Trophoblast cell (in vitro differentiated cells and primary cell): ENCODE measurements around the gene PNPLA6.

ENCODE experiments used
- DNase-seq, 2 donors: peaks; one replicate each; pipeline ENCODE4 v3.0.0-alpha.2; 2016
- H2AFZ ChIP-seq: 2 replicates; pipeline ENCODE4 v1.6.1; 2013; ENCODE audit warnings: low read length, moderate library complexity, mild to moderate bottlenecking; ENCODE audit not compliant: insufficient read depth, poor library complexity
- H2AK5ac ChIP-seq: 2 replicates; pipeline ENCODE4 v1.6.1; 2013; ENCODE audit warnings: mild to moderate bottlenecking, low read length
- H2BK120ac ChIP-seq: 2 replicates; pipeline ENCODE4 v1.6.1; 2013; ENCODE audit warnings: low read length, mild to moderate bottlenecking, moderate library complexity; ENCODE audit not compliant: insufficient read depth, poor library complexity
- H2BK12ac ChIP-seq: 2 replicates; pipeline ENCODE4 v1.6.1; 2013; ENCODE audit warnings: mild to moderate bottlenecking, low read length, moderate library complexity
- H2BK5ac ChIP-seq: 2 replicates; pipeline ENCODE4 v1.6.1; 2013; ENCODE audit warnings: low read length, low read depth, moderate library complexity, mild to moderate bottlenecking; ENCODE audit not compliant: poor library complexity
- H3K14ac ChIP-seq: 2 replicates; pipeline ENCODE4 v1.6.1; 2013; ENCODE audit warnings: mild to moderate bottlenecking, low read length
- H3K18ac ChIP-seq: 2 replicates; pipeline ENCODE4 v1.6.1; 2013; ENCODE audit warnings: mild to moderate bottlenecking, low read length
- H3K23ac ChIP-seq: 2 replicates; pipeline ENCODE4 v1.6.1; 2013; ENCODE audit warnings: low read length
- H3K27ac ChIP-seq: 2 replicates; pipeline ENCODE4 v1.5.1; 2013; ENCODE audit warnings: low read depth, mild to moderate bottlenecking, inconsistent platforms, low read length, moderate library complexity
- H3K27me3 ChIP-seq: 2 replicates; pipeline ENCODE4 v1.6.1; 2013; ENCODE audit warnings: inconsistent platforms, mild to moderate bottlenecking, low read length, moderate library complexity; ENCODE audit not compliant: insufficient read depth
- H3K36me3 ChIP-seq, 2 experiments: 1 replicate in 1 of 2; 2 replicates in 1 of 2; pipeline ENCODE4 v1.6.1; 2013; ENCODE audit warnings: low read length in 2 of 2, mild to moderate bottlenecking in 2 of 2, moderate library complexity in 1 of 2; ENCODE audit not compliant: insufficient read depth in 2 of 2, control insufficient read depth in 1 of 2
- H3K4ac ChIP-seq: 2 replicates; pipeline ENCODE4 v1.6.1; 2013; ENCODE audit warnings: low read depth, mild to moderate bottlenecking, low read length, moderate library complexity
- H3K4me1 ChIP-seq, 2 experiments: 1 replicate in 1 of 2; 2 replicates in 1 of 2; pipeline ENCODE4 v1.6.1; 2013; ENCODE audit warnings: low read length in 2 of 2, mild to moderate bottlenecking in 2 of 2, moderate library complexity in 1 of 2; ENCODE audit not compliant: insufficient read depth in 2 of 2, control insufficient read depth in 1 of 2
- H3K4me2 ChIP-seq: 2 replicates; pipeline ENCODE4 v1.6.1; 2013; ENCODE audit warnings: inconsistent platforms, mild to moderate bottlenecking, low read length, moderate library complexity
- H3K4me3 ChIP-seq: 2 replicates; pipeline ENCODE4 v1.5.1; 2013; ENCODE audit warnings: mild to moderate bottlenecking, low read depth, low read length, inconsistent platforms
- H3K79me1 ChIP-seq: one replicate; pipeline ENCODE4 v1.6.1; 2013; ENCODE audit warnings: low read length
- H3K79me2 ChIP-seq: 2 replicates; pipeline ENCODE4 v1.6.1; 2013; ENCODE audit warnings: low read length, mild to moderate bottlenecking; ENCODE audit not compliant: control insufficient read depth, insufficient read depth, poor library complexity
- H3K9ac ChIP-seq: 2 replicates; pipeline ENCODE4 v1.6.1; 2013; ENCODE audit warnings: mild to moderate bottlenecking, low read length
- H3K9me3 ChIP-seq: 2 replicates; pipeline ENCODE4 v1.6.1; 2013; ENCODE audit warnings: low read depth, mild to moderate bottlenecking, control low read depth, inconsistent platforms, low read length; ENCODE audit not compliant: insufficient read depth
- H4K12ac ChIP-seq: 2 replicates; pipeline ENCODE4 v1.6.1; 2013; ENCODE audit warnings: low read depth, mild to moderate bottlenecking, low read length, moderate library complexity
- H4K8ac ChIP-seq: 2 replicates; pipeline ENCODE4 v1.6.1; 2013; ENCODE audit warnings: low read depth, mild to moderate bottlenecking, low read length, moderate library complexity
- H4K91ac ChIP-seq: one replicate; pipeline ENCODE4 v1.6.1; 2013; ENCODE audit warnings: low read depth, mild to moderate bottlenecking, low read length, moderate library complexity
- WGBS: extraction: QIAGEN DNeasy Blood & Tissue Kit; methylation state at CpG from one replicate; pipeline ENCODE4 v1.1.7; 2013; ENCODE audit warnings: missing lambda C conversion rate; ENCODE audit not compliant: insufficient read length, insufficient coverage; ENCODE audit errors: extremely low coverage; 5-methylcytosine and 5-hydroxymethylcytosine counted together

PNPLA6 gene

DNA sequence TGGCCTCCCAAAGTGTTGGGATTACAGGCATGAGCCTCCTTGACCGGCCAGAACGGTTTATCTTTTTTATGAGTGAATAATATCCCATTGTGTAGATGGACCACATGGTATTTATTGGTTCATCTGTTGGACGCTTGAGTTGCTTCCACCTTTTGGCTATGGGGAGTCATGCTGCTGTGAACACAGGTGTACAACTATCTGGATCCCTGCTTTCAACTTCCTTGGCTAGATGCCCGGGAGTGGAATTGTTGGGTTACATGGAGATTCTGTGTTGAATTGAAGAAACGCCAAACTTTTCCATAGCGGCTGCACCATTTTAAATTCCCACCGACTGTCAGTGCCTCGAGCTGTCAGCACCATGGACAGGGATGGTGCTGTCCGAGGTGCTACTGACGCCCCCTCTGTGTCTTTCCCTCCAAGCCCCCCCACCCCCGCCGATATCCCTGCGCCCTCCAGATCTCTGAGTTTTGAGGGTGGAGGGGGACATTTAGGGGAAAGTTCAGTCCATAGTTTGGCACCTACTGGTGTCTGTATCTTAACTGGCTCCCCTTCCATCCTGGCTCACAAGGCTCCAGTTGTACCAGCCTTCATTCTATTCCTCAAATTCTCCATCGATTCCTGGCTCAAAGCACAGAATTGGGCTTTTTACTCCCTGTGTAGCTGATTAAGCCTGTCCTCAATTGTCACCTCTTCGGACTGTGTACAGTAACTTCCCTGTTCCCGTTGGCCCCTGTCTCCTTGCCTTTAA lies 27.3 kb downstream of the PNPLA6 start:
- Histone ChIP-seq H3K14ac (no peak overlapping the region), H3K23ac (no peak overlapping the region), H3K36me3 (peaks cover 27% of the 10 kb centered on the region in 2 experiments), H3K4ac (no peak overlapping the region), H4K91ac (no peak overlapping the region), H3K4me3 (no peak overlapping the region), H2BK12ac (no peak overlapping the region), H3K79me2 (no peaks in the 10 kb centered on the region), H3K4me1 (no peaks in the 10 kb centered on the region), H4K8ac (no peak overlapping the region), H2BK120ac (no peak overlapping the region), H3K18ac (no peak overlapping the region), H3K4me2 (no peak overlapping the region), H3K9me3 (peaks cover 5% of the 10 kb centered on the region), H3K27ac (no peak overlapping the region), H4K12ac (no peak overlapping the region), H3K27me3 (no peaks in the 10 kb centered on the region), H2AK5ac (no peak overlapping the region), H2BK5ac (no peak overlapping the region), H3K79me1 (no peaks in the 10 kb centered on the region), H2AFZ (no peak overlapping the region), H3K9ac (no peak overlapping the region)
- WGBS, result no CpG with 5 or more reads among the region's 16 CpGs
- DNase-seq, result peak in 1 of 2 donors; percentile 21

DNA sequence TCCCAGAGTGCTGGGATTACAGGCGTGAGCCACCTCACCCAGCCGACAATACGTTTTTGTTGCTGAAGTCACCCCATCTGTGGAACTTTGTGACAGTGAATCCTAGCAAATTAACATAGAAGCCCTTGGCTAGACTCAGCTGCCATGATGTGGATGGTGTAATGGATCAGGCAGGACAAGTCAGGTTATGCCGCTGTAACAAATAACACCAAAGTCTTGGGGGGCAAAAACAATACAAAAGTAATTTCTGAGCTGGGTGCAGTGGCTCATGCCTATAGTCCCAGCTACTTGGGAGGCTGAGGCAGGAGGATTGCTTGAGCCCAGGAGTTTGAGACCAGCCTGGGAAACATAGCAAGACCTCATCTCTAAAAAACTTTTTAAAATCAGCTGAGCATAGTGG lies 29.3 kb downstream of the PNPLA6 start:
- Histone ChIP-seq H3K4ac (no peak overlapping the region), H3K9me3 (no peaks in the 10 kb centered on the region), H3K27ac (no peak overlapping the region), H3K9ac (no peak overlapping the region), H3K36me3 (peaks cover 15% of the 10 kb centered on the region in 2 experiments), H3K18ac (no peak overlapping the region), H2AFZ (no peak overlapping the region), H3K4me3 (no peak overlapping the region), H3K27me3 (no peaks in the 10 kb centered on the region), H3K4me2 (no peak overlapping the region), H4K91ac (no peak overlapping the region), H3K79me2 (no peaks in the 10 kb centered on the region), H2AK5ac (no peak overlapping the region), H3K14ac (no peak overlapping the region), H2BK5ac (no peak overlapping the region), H4K8ac (no peak overlapping the region), H2BK12ac (no peak overlapping the region), H3K4me1 (no peaks in the 10 kb centered on the region), H4K12ac (no peak overlapping the region), H3K79me1 (no peaks in the 10 kb centered on the region), H3K23ac (no peak overlapping the region), H2BK120ac (no peak overlapping the region)
- no peak for DNase-seq
- WGBS, result no CpG with 5 or more reads among the region's 4 CpGs

DNA sequence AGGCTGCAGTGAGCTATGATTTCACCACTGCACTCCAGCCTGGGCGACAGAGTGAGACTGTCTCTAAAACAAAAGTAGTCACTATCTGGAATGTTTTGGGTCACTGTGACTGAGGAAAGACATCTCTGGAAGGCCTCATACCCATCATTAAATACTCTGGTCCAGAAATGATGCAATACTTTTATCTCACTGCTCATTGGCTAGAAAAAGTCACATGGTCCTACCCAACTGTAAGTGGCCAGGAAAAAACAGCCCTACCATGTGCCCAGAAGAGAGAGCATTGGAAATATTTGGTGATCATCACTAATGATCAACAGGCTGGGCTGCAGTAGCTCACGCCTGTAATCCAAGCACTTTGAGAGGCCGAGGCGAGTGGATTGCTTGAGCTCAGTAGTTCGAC lies 29.8 kb downstream of the PNPLA6 start:
- Histone ChIP-seq H3K14ac (no peak overlapping the region), H3K4me2 (no peak overlapping the region), H3K23ac (no peak overlapping the region), H3K4me3 (no peak overlapping the region), H3K18ac (no peak overlapping the region), H2BK5ac (no peak overlapping the region), H2BK12ac (no peak overlapping the region), H4K91ac (no peak overlapping the region), H3K36me3 (peaks cover 12% of the 10 kb centered on the region in 2 experiments), H4K12ac (no peak overlapping the region), H2AK5ac (no peak overlapping the region), H3K4ac (no peak overlapping the region), H2BK120ac (no peak overlapping the region), H3K9me3 (no peaks in the 10 kb centered on the region), H3K79me2 (no peaks in the 10 kb centered on the region), H3K27ac (no peak overlapping the region), H2AFZ (no peak overlapping the region), H3K9ac (no peak overlapping the region), H3K4me1 (no peaks in the 10 kb centered on the region), H3K27me3 (no peaks in the 10 kb centered on the region), H3K79me1 (no peaks in the 10 kb centered on the region), H4K8ac (no peak overlapping the region)
- no peak for DNase-seq
- no CpG with 5 or more reads among the region's 5 CpGs for WGBS

DNA sequence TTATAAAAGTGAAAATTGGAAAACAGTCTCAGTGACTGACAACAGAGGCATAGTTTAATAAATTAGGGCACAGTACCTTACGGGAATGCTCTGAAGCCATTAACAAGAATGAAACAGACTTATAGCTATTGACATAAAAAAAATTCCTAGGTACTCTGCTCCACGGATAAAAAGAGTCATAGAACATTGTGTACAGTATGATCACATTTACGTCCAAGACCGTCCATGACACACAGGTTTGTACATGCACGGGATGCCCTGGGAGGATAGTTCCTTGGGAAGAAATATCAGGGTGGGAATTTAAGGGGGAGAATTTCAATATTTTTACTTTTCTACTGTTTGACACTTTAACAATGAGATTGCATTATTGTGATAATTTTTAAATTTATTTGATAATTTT lies 35.2 kb downstream of the PNPLA6 start:
- no CpG with 5 or more reads among the region's 5 CpGs for WGBS

More for the DNA sequence above, 35.2 kb downstream of the PNPLA6 start:
- no peaks in the 10 kb centered on the region for H3K9me3 ChIP-seq
- H2BK120ac ChIP-seq, result no peak overlapping the region
- no peak overlapping the region for H2AFZ ChIP-seq
- H3K79me2 ChIP-seq, result no peaks in the 10 kb centered on the region
- no peak overlapping the region for H4K8ac ChIP-seq
- no peak overlapping the region for H4K91ac ChIP-seq
- no peak overlapping the region for H3K4me2 ChIP-seq
- no peak overlapping the region for H2AK5ac ChIP-seq
- no peak overlapping the region for H3K4me3 ChIP-seq
- no peak overlapping the region for H3K27ac ChIP-seq
- no peak overlapping the region for H3K14ac ChIP-seq
- no peak overlapping the region for H3K18ac ChIP-seq
- no peaks in the 10 kb centered on the region for H3K36me3 ChIP-seq
- H2BK12ac ChIP-seq, result no peak overlapping the region
- no peak for DNase-seq
- no peak overlapping the region for H3K9ac ChIP-seq
- no peak overlapping the region for H3K4ac ChIP-seq
- H3K4me1 ChIP-seq, result no peaks in the 10 kb centered on the region
- H3K27me3 ChIP-seq, result no peaks in the 10 kb centered on the region
- H4K12ac ChIP-seq, result no peak overlapping the region
- H3K79me1 ChIP-seq, result no peaks in the 10 kb centered on the region
- no peak overlapping the region for H3K23ac ChIP-seq
- no peak overlapping the region for H2BK5ac ChIP-seq
